Esophagus (tissue), 2 donors: ENCODE data around the gene ARID1B. TPM values are rescaled to one million over a fixed set of nuclear protein-coding genes. Genes with fewer than 3 reads are reported as not detected.

Experiments used
- H3K27ac ChIP-seq, 2 donors: one replicate each; pipeline ENCODE4 v1.5.1; 2013; ENCODE audit warnings: low read depth in 2 of 2, mild to moderate bottlenecking in 2 of 2, inconsistent platforms in 1 of 2, low read length in 1 of 2, moderate library complexity in 1 of 2
- H3K27me3 ChIP-seq, 2 donors: one replicate each; pipeline ENCODE4 v1.6.1; 2013; ENCODE audit warnings: low read length in 2 of 2, control low read depth in 1 of 2, mild to moderate bottlenecking in 1 of 2; ENCODE audit not compliant: insufficient read depth in 2 of 2, control insufficient read depth in 1 of 2
- H3K36me3 ChIP-seq, 2 donors: one replicate each; pipeline ENCODE4 v1.6.1; 2013; ENCODE audit warnings: low read length in 1 of 2; ENCODE audit not compliant: control insufficient read depth in 2 of 2, insufficient read depth in 2 of 2
- H3K4me1 ChIP-seq, 2 donors: one replicate each; pipeline ENCODE4 v1.6.1; 2013; ENCODE audit warnings: low read length in 1 of 2; ENCODE audit not compliant: control insufficient read depth in 2 of 2, insufficient read depth in 2 of 2
- H3K4me3 ChIP-seq, 2 donors: one replicate each; pipeline ENCODE4 v1.5.1; 2013; ENCODE audit warnings: low read length in 2 of 2, mild to moderate bottlenecking in 2 of 2, low read depth in 1 of 2, moderate library complexity in 1 of 2
- H3K9me3 ChIP-seq, 2 donors: one replicate each; pipeline ENCODE4 v1.6.1; 2013; ENCODE audit warnings: mild to moderate bottlenecking in 2 of 2, low read depth in 1 of 2, low read length in 1 of 2, moderate library complexity in 1 of 2; ENCODE audit not compliant: control insufficient read depth in 2 of 2, insufficient read depth in 1 of 2
- WGBS, 2 donors: extraction: QIAGEN DNeasy Blood & Tissue Kit; methylation state at CpG; one replicate each; pipeline ENCODE4 v1.1.7; 2013; 5-methylcytosine and 5-hydroxymethylcytosine counted together
- polyA plus RNA-seq, 2 donors: library from polyadenylated mRNA; stranded (reverse); fragments of 200-250 nt; gene quantifications; one replicate each; pipeline ENCODE4 v1.2.3, GENCODE V29; 2013
- donor health status: healthy with polysubstance abuse.
- donor health status: Bipolar disorder and iron deficiency.

Gene ARID1B
- polyA plus RNA-seq, 2 donors: 15.9 to 16.1 TPM

DNA sequence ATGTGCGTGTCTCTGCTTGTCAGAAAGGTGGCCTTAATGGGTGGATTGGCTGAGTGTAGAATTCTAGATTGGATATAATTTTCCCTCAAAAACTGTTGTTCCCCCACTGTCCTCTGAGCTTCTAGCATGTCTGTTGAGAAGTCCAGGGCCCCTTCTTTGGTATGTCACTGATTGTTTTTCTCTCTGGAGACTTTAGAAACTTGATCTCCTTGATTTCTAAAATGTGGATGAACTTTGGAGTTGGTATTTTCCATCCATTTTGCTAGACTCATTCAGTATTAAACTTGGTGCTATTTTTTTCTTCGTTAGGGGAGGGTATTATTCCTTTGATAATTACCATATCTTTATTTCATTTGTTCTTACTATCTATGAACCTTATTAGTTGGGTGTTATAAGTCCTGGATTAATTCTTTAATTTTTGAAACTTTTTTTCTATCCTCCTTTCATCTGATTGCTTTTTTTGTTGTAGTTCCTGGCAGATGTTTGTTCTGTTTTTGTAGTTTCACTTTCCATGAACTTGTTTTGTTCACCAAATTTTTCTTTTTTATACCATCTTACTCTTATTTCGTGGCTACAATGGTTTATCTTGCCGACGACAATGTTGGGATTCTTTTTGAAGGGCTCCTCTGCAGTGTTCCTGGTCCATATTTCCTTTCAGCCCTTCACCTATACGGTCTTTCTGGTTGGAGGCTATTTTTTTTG, 68.4 kb downstream of the ARID1B start:
- Histone ChIP-seq H3K27me3 (no peaks in the 10 kb centered on the region), H3K9me3 (no peaks in the 10 kb centered on the region), H3K27ac (no peak overlapping the region), H3K36me3 (no peaks in the 10 kb centered on the region), H3K4me1 (peaks cover 0 to 13% of the 10 kb centered on the region in 2 donors), H3K4me3 (no peak overlapping the region)
- WGBS, 2 donors: 85 to 89% methylated on average over 6 of the region's 6 CpGs

- Histone ChIP-seq H3K9me3 (no peaks in the 10 kb centered on the region), H3K4me1 (peaks cover 0 to 9% of the 10 kb centered on the region in 2 donors), H3K27ac (no peak overlapping the region), H3K4me3 (no peak overlapping the region), H3K27me3 (no peaks in the 10 kb centered on the region), H3K36me3 (no peaks in the 10 kb centered on the region)
- 68% methylated on average over 6 of the region's 6 CpGs for WGBS, 2 donors
Measured at GRCh38 chr6:156846845-156847599, 69.8 kb downstream of the ARID1B start.

- Histone ChIP-seq H3K27ac (no peak overlapping the region), H3K27me3 (no peaks in the 10 kb centered on the region), H3K9me3 (no peaks in the 10 kb centered on the region), H3K4me3 (no peak overlapping the region), H3K4me1 (peaks cover 0 to 6% of the 10 kb centered on the region in 2 donors), H3K36me3 (no peaks in the 10 kb centered on the region)
- WGBS, 2 donors: 57 to 64% methylated on average over 3 of the region's 3 CpGs
Measured at GRCh38 chr6:156848123-156848522, 70.9 kb downstream of the ARID1B start.

DNA sequence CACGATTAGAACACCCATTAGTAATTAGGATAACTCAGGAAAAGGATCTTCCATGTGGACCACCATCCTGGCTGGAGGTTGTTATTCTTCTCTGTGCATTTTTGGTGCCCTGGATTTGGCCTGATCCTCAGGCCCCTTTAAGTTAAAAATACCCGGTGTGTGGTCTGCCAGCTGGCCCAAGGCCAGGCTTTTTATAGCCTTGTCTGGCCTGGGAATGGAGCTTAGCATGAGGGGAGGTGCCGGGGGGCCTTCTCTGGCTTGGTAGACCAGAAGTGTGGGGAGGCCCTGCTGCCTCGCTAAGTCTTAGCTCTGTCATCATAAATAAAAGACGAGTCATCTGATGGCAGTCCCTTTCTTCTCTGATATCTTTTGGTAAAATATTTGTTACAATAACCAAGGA, 71.4 kb downstream of the ARID1B start:
- no peaks in the 10 kb centered on the region for H3K27me3 ChIP-seq
- no peaks in the 10 kb centered on the region for H3K36me3 ChIP-seq
- H3K4me3 ChIP-seq: no peak overlapping the region
- H3K27ac ChIP-seq: no peak overlapping the region
- no peaks in the 10 kb centered on the region for H3K9me3 ChIP-seq
- WGBS, 2 donors: 37 to 41% methylated on average over 5 of the region's 5 CpGs
- H3K4me1 ChIP-seq: peaks cover 0 to 4% of the 10 kb centered on the region in 2 donors

GRCh38 chr6:156849806-156850205, 72.6 kb downstream of the ARID1B start:
- Histone ChIP-seq H3K36me3 (no peaks in the 10 kb centered on the region), H3K27ac (no peak overlapping the region), H3K4me1 (peaks cover 0 to 4% of the 10 kb centered on the region in 2 donors), H3K9me3 (no peaks in the 10 kb centered on the region), H3K27me3 (no peaks in the 10 kb centered on the region), H3K4me3 (no peak overlapping the region)
- WGBS, 2 donors: 59 to 67% methylated on average over 7 of the region's 7 CpGs

- Histone ChIP-seq H3K36me3 (no peaks in the 10 kb centered on the region), H3K9me3 (no peaks in the 10 kb centered on the region), H3K27ac (no peak overlapping the region), H3K4me3 (no peak overlapping the region), H3K4me1 (peaks cover 0 to 4% of the 10 kb centered on the region in 2 donors), H3K27me3 (no peaks in the 10 kb centered on the region)
- 87 to 93% methylated on average over 3 of the region's 3 CpGs for WGBS, 2 donors
Measured at GRCh38 chr6:156850353-156850752, 73.2 kb downstream of the ARID1B start.

- Histone ChIP-seq H3K27me3 (no peaks in the 10 kb centered on the region), H3K27ac (no peak overlapping the region), H3K9me3 (no peaks in the 10 kb centered on the region), H3K36me3 (no peaks in the 10 kb centered on the region), H3K4me1 (peaks cover 0 to 2% of the 10 kb centered on the region in 2 donors), H3K4me3 (no peak overlapping the region)
- 60 to 69% methylated on average over 3 of the region's 3 CpGs for WGBS, 2 donors
Measured at GRCh38 chr6:156851454-156851921, 74.3 kb downstream of the ARID1B start.

DNA sequence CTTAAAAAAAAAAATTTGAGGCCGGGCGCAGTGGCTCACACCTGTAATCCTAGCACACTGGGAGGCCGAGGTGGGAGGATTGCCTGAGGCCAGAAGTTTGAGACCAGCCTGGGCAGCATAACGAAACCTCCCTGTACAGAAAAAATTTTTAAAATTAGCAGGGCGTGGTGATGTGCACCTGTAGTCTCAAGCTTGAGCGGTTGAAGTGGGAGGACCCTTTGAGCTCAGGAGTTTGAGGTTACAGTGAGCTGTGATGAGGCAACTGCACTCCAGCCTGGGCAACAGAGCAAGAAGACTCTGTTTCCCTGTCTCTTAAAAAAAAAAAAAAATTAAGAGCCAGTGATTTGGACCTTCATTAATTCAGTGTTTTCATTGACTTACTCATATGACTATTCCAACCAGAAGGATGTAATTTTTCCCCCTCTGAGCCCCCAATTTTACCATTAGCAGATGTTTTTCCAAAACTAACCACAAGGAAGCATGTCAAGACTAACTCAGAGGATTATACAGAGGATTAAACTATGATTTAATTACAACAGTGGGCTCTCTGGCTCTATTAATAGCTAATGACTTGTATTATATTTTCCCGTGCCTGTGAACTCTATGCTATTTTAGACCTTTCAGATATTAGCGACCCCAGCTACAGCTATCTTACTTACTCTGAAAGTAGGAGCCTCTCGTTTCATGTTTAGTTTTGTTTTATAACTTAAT, 75.1 kb downstream of the ARID1B start:
- H3K27me3 ChIP-seq: no peaks in the 10 kb centered on the region
- H3K36me3 ChIP-seq: no peaks in the 10 kb centered on the region
- 69 to 71% methylated on average over 9 of the region's 9 CpGs for WGBS, 2 donors
- no peaks in the 10 kb centered on the region for H3K4me1 ChIP-seq
- no peak overlapping the region for H3K27ac ChIP-seq
- no peaks in the 10 kb centered on the region for H3K9me3 ChIP-seq
- H3K4me3 ChIP-seq: no peak overlapping the region

DNA sequence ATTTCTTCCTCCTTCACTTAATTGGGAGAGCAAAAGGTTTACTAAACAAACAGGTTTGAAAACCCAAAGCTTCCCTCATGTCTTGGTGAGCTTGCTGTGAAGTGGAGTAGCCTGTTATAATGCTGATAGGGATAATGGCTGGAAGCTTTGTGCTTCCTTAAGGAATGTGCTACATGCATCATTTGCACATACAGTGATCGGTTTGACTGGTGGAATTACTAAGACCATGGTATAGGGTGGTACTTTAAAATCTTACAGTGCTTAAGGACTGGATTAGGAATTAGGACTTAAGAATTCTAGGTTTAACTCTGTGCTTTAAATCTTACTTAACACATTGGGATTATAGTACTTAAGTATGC, 75.7 kb downstream of the ARID1B start:
- H3K27me3 ChIP-seq: no peaks in the 10 kb centered on the region
- H3K4me3 ChIP-seq: no peak overlapping the region
- no peaks in the 10 kb centered on the region for H3K9me3 ChIP-seq
- no peak overlapping the region for H3K27ac ChIP-seq
- H3K4me1 ChIP-seq: no peaks in the 10 kb centered on the region
- WGBS, 2 donors: 75% methylated on average over 1 of the region's 1 CpG
- no peaks in the 10 kb centered on the region for H3K36me3 ChIP-seq
